HG03558 (cell line): ENCODE results near the gene APOBEC3B.
"Not testable (repeated sequence)": the region's sequence is repeated elsewhere in the genome, so short reads cannot be mapped to it uniquely, and the experiment has no call there.

Experiments used
- ATAC-seq: cut with Tn5 transposase; IDR thresholded peaks from one replicate; pipeline ENCODE4 v1.9.1; 2021; ENCODE audit warnings: moderate number of reproducible peaks; ENCODE audit not compliant: unreplicated experiment; ENCODE audit errors: extremely low read depth

APOBEC3B gene

GRCh38 chr22:38981992-38982927 is at the start of gene APOBEC3B:
Gene APOBEC3B (plus strand): TSS chr22:38982347. CDS start chr22:38982454, 107 bp downstream.
- no peak for ATAC-seq

GRCh38 chr22:38935023-38935422 is 47.1 kb upstream of the APOBEC3B start:
- no peak for ATAC-seq

GRCh38 chr22:38935616-38936015 is 46.5 kb upstream of the APOBEC3B start:
- no peak for ATAC-seq

- no peak for ATAC-seq
These were observed 45.6 kb upstream of the APOBEC3B start for GRCh38 chr22:38936562-38936961.

- no peak for ATAC-seq
These were observed 45.1 kb upstream of the APOBEC3B start for GRCh38 chr22:38937036-38937435.

- ATAC-seq, result no peak
These were observed 44.6 kb upstream of the APOBEC3B start for GRCh38 chr22:38937541-38937940.

GRCh38 chr22:38938221-38938620 is 43.9 kb upstream of the APOBEC3B start:
- ATAC-seq, result no peak

GRCh38 chr22:38938925-38939324 is 43.2 kb upstream of the APOBEC3B start:
- ATAC-seq, result no peak

- no peak for ATAC-seq
These were observed 41.2 kb upstream of the APOBEC3B start for GRCh38 chr22:38940811-38941384.

GRCh38 chr22:38941488-38941987 is 40.6 kb upstream of the APOBEC3B start:
- ATAC-seq, result no peak

GRCh38 chr22:38942702-38943101 is 39.4 kb upstream of the APOBEC3B start:
- ATAC-seq, result no peak

- ATAC-seq, result no peak
These were observed 38.9 kb upstream of the APOBEC3B start for GRCh38 chr22:38943201-38943600.

- no peak for ATAC-seq
These were observed 38.3 kb upstream of the APOBEC3B start for GRCh38 chr22:38943882-38944281.

- ATAC-seq, result no peak
These were observed 37.5 kb upstream of the APOBEC3B start for GRCh38 chr22:38944653-38945052.

- ATAC-seq, result not testable (repeated sequence)
These were observed 36.3 kb upstream of the APOBEC3B start for GRCh38 chr22:38945706-38946338.

GRCh38 chr22:38946771-38947170 is 35.4 kb upstream of the APOBEC3B start:
- ATAC-seq, result no peak

- no peak for ATAC-seq
These were observed 34.6 kb upstream of the APOBEC3B start for GRCh38 chr22:38947321-38948140.

- no peak for ATAC-seq
These were observed 33.8 kb upstream of the APOBEC3B start for GRCh38 chr22:38948181-38948940.

GRCh38 chr22:38949889-38950405 is 32.2 kb upstream of the APOBEC3B start:
- no peak for ATAC-seq
